ENCODE results near the gene NDE1.

DNA sequence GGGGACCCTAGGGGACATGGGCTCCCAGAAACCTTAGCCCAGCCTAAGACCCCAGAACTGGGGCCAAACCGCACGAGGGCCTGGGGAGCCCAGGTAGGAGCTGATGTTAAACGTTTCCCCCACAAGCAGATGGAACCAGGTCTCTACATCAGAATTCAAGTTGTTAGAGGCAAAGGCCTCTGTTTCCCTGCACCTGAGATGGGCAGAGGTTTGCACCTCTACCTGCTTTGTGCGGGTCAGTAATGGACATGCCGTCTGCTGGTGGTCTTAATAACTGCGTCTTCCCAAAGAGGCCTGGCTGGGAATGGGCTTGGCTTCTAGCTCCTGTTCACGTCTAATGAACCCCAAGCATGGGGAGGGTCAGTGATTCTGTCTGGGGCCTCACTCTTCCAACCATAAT is 79.1 kb downstream of the NDE1 start:
- TF ChIP-seq CTCF (IDR thresholded peaks at IDR 0.05; ENCODE audit: poor library complexity): no peak
- no peak for TF ChIP-seq EZH2 (IDR thresholded peaks at IDR 0.05; ENCODE audit: borderline replicate concordance)
- no peak for TF ChIP-seq EZH2phosphoT487 (IDR thresholded peaks at IDR 0.05; ENCODE audit: low read depth, severe bottlenecking, unreplicated experiment)

Data from hepatocyte (in vitro differentiated cells).